Lower lobe of right lung (tissue), 2 donors: Measurements from ENCODE around the gene OXER1. TPM values are rescaled to one million over a fixed set of nuclear protein-coding genes. Genes with fewer than 3 reads are reported as not detected.

ENCODE experiments used
- ATAC-seq, 2 donors: fragments of 200-7000 bp; cut with Tn5 transposase; one replicate each; pipeline ENCODE4 v1.9.1; 2020 to 2022; ENCODE audit warnings: mild to moderate bottlenecking in 2 of 2, moderate library complexity in 2 of 2
- DNase-seq: peaks from one replicate; pipeline ENCODE4 v3.0.0-alpha.2; 2020
- H3K27ac ChIP-seq: fragments of 200-600 bp; one replicate; pipeline ENCODE4 v1.8.0; 2022
- H3K27me3 ChIP-seq: fragments of 200-600 bp; one replicate; pipeline ENCODE4 v1.8.0; 2022; ENCODE audit warnings: low read depth
- H3K36me3 ChIP-seq: fragments of 200-600 bp; one replicate; pipeline ENCODE4 v1.8.0; 2022; ENCODE audit warnings: mild to moderate bottlenecking
- H3K4me1 ChIP-seq: fragments of 200-600 bp; one replicate; pipeline ENCODE4 v1.8.0; 2022
- H3K4me3 ChIP-seq: fragments of 200-600 bp; one replicate; pipeline ENCODE4 v1.8.0; 2022; ENCODE audit warnings: mild to moderate bottlenecking
- H3K9me3 ChIP-seq: fragments of 200-600 bp; one replicate; pipeline ENCODE4 v1.8.0; 2022
- intact Hi-C: fragments of 100-400 bp; cut with DNase I; formaldehyde crosslinking; loops from one replicate; pipeline ENCODE4 v1.11.0; 2022
- total RNA-seq: library from RNA; stranded (reverse); fragmentation: NEBNext Ultra II Directional; extraction: Animal tissue kit (Norgen Biotek cat#: 25700); gene quantifications from one replicate; pipeline ENCODE4 v1.2.1, GENCODE V29; 2021
- TF ChIP-seq, protein P1 (sequence below): fragments of 200-600 bp; IDR thresholded peaks from one replicate; pipeline ENCODE4 v1.8.0; 2022; ENCODE audit warnings: antibody characterized with exemption, mild to moderate bottlenecking
- donor health status: DM: no; HTN: yes; CAD: no; lungs with severe emphysema.

OXER1 gene
- total RNA-seq, 1 donor from 2014 or later, result 1.9 TPM

- H3K27ac ChIP-seq, result no peak overlapping the region
- no peaks in the 10 kb centered on the region for H3K9me3 ChIP-seq
- no peak overlapping the region for H3K4me3 ChIP-seq
- TF ChIP-seq, protein P1, sequence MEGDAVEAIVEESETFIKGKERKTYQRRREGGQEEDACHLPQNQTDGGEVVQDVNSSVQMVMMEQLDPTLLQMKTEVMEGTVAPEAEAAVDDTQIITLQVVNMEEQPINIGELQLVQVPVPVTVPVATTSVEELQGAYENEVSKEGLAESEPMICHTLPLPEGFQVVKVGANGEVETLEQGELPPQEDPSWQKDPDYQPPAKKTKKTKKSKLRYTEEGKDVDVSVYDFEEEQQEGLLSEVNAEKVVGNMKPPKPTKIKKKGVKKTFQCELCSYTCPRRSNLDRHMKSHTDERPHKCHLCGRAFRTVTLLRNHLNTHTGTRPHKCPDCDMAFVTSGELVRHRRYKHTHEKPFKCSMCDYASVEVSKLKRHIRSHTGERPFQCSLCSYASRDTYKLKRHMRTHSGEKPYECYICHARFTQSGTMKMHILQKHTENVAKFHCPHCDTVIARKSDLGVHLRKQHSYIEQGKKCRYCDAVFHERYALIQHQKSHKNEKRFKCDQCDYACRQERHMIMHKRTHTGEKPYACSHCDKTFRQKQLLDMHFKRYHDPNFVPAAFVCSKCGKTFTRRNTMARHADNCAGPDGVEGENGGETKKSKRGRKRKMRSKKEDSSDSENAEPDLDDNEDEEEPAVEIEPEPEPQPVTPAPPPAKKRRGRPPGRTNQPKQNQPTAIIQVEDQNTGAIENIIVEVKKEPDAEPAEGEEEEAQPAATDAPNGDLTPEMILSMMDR, result no peak
- DNase-seq (no peak), ATAC-seq (no peak)
- H3K27me3 ChIP-seq, result no peaks in the 10 kb centered on the region
- H3K4me1 ChIP-seq, result no peaks in the 10 kb centered on the region
- intact Hi-C loops, result no loop called here
- peaks cover 8% of the 10 kb centered on the region for H3K36me3 ChIP-seq
These were observed 19.6 kb upstream of the OXER1 start for GRCh38 chr2:42783511-42783910.

DNA sequence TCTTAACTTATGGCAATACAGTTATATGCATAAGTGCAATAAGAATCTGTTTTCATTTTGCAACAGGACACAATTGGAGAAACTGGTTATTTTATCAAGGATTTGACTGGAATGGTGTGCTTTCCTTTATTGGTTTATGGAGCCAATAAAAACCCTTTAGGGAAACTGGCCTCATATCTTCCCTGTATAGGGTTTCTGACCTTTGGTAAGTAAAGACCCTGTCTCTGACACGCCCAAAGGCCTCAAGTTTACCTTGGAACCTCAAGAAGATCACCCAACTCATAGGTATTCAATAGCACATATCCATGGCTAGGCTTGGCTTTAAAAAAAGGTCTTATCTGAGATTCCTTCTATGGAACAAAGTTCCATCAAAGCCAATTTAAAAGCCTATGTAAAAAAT lies 17.2 kb upstream of the OXER1 start:
- intact Hi-C loops, result no loop called here
- ATAC-seq, result no peak
- no peaks in the 10 kb centered on the region for H3K27me3 ChIP-seq

GRCh38 chr2:42777883-42778805 lies 14.2 kb upstream of the OXER1 start:
- no peak overlapping the region for H3K4me3 ChIP-seq
- H3K4me1 ChIP-seq, result no peaks in the 10 kb centered on the region
- H3K36me3 ChIP-seq, result peaks cover 7% of the 10 kb centered on the region
- intact Hi-C loops, result no loop called here
- TF ChIP-seq, protein P1, result no peak
- H3K27me3 ChIP-seq, result no peaks in the 10 kb centered on the region
- no peak overlapping the region for H3K27ac ChIP-seq
- no peak for ATAC-seq
- no peaks in the 10 kb centered on the region for H3K9me3 ChIP-seq
- DNase-seq, result no peak

More for the DNA sequence above, 17.2 kb upstream of the OXER1 start:
- DNase-seq, result no peak
- TF ChIP-seq, protein P1, result no peak
- H3K27ac ChIP-seq, result no peak overlapping the region
- no peaks in the 10 kb centered on the region for H3K4me1 ChIP-seq
- H3K9me3 ChIP-seq, result no peaks in the 10 kb centered on the region
- no peak overlapping the region for H3K4me3 ChIP-seq
- peaks cover 8% of the 10 kb centered on the region for H3K36me3 ChIP-seq

- ATAC-seq, result no peak
- Histone ChIP-seq H3K27me3 (no peaks in the 10 kb centered on the region), H3K27ac (no peak overlapping the region), H3K9me3 (no peaks in the 10 kb centered on the region), H3K4me3 (no peak overlapping the region), H3K36me3 (no peaks in the 10 kb centered on the region), H3K4me1 (no peaks in the 10 kb centered on the region)
- no peak for DNase-seq
- intact Hi-C loops, result no loop called here
- TF ChIP-seq, protein P1, result no peak
These were observed 11.9 kb upstream of the OXER1 start for GRCh38 chr2:42775810-42776209.

- DNase-seq, result no peak
- Histone ChIP-seq H3K9me3 (no peaks in the 10 kb centered on the region), H3K27me3 (no peaks in the 10 kb centered on the region), H3K27ac (no peak overlapping the region), H3K4me3 (no peak overlapping the region), H3K36me3 (no peaks in the 10 kb centered on the region), H3K4me1 (no peaks in the 10 kb centered on the region)
- TF ChIP-seq, protein P1, result no peak
- intact Hi-C loops, result no loop called here
- ATAC-seq, result no peak
These were observed 11.3 kb upstream of the OXER1 start for GRCh38 chr2:42775186-42775585.
